ENCODE data around the gene CRB2.
A peak's percentile ranks its signal among the peaks of the same experiment; 100 is the strongest.

Gene CRB2

DNA sequence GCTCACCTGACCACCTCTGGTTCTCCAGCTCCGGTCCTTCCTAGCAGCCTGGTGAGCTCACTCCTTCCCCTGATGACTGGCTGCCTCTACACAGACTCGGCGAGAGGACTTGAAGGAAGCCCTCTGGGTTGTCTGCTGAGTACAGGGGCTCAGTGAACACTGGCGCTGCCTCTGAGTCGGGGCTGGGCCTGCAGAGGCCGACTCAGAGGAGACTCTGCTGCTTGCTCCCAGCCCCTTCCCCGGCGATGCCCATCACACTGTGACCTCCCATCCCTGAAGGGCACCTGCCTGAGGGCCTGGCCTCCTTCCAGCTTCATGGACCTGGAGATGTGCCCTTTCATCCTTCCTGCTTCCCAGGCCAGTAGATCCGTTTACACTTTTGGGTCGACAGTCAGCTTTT, 22.0 kb downstream of the CRB2 start:
- TF ChIP-seq OSR1 (CRISPR knock-in tag; IDR thresholded peaks at IDR 0.05) (no peak), BACH2 (CRISPR knock-in tag; IDR thresholded peaks at IDR 0.05; ENCODE audit: borderline replicate concordance) (no peak), ZNF8 (CRISPR knock-in tag; IDR thresholded peaks at IDR 0.05) (no peak), TCF4 (CRISPR knock-in tag; IDR thresholded peaks at IDR 0.05; ENCODE audit: borderline replicate concordance) (no peak), ARNTL (CRISPR knock-in tag; IDR thresholded peaks at IDR 0.05; ENCODE audit: borderline replicate concordance, low read depth) (no peak), ESRRG (CRISPR knock-in tag; IDR thresholded peaks at IDR 0.05) (no peak), ZC3H10 (CRISPR knock-in tag; IDR thresholded peaks at IDR 0.05) (no peak), SNAI2 (CRISPR knock-in tag; IDR thresholded peaks at IDR 0.05) (no peak), ZFP3 (CRISPR knock-in tag; IDR thresholded peaks at IDR 0.05) (no peak), ZFP30 (CRISPR knock-in tag; IDR thresholded peaks at IDR 0.05) (no peak), ISL1 (CRISPR knock-in tag; IDR thresholded peaks at IDR 0.05) (no peak), ZNF565 (CRISPR knock-in tag; conservative IDR thresholded peaks at IDR 0.05; ENCODE audit: low read depth) (no peak)
- TF ChIP-seq, protein P1, sequence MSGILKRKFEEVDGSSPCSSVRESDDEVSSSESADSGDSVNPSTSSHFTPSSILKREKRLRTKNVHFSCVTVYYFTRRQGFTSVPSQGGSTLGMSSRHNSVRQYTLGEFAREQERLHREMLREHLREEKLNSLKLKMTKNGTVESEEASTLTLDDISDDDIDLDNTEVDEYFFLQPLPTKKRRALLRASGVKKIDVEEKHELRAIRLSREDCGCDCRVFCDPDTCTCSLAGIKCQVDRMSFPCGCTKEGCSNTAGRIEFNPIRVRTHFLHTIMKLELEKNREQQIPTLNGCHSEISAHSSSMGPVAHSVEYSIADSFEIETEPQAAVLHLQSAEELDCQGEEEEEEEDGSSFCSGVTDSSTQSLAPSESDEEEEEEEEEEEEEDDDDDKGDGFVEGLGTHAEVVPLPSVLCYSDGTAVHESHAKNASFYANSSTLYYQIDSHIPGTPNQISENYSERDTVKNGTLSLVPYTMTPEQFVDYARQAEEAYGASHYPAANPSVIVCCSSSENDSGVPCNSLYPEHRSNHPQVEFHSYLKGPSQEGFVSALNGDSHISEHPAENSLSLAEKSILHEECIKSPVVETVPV (CRISPR knock-in tag; IDR thresholded peaks at IDR 0.05), result no peak
- TF ChIP-seq, protein P2, sequence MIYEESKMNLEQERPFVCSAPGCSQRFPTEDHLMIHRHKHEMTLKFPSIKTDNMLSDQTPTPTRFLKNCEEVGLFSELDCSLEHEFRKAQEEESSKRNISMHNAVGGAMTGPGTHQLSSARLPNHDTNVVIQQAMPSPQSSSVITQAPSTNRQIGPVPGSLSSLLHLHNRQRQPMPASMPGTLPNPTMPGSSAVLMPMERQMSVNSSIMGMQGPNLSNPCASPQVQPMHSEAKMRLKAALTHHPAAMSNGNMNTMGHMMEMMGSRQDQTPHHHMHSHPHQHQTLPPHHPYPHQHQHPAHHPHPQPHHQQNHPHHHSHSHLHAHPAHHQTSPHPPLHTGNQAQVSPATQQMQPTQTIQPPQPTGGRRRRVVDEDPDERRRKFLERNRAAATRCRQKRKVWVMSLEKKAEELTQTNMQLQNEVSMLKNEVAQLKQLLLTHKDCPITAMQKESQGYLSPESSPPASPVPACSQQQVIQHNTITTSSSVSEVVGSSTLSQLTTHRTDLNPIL (CRISPR knock-in tag; IDR thresholded peaks at IDR 0.05; ENCODE audit: low read depth), result no peak
- peak; percentile 16 for ATAC-seq

GRCh38 chr9:123378956-123379660, 23.1 kb downstream of the CRB2 start:
- no peak for ATAC-seq
- TF ChIP-seq ZNF8 (CRISPR knock-in tag; IDR thresholded peaks at IDR 0.05) (no peak), GLIS3 (CRISPR knock-in tag; IDR thresholded peaks at IDR 0.05) (no peak), SNAI2 (CRISPR knock-in tag; IDR thresholded peaks at IDR 0.05) (no peak), PPARA (CRISPR knock-in tag; IDR thresholded peaks at IDR 0.05; ENCODE audit: borderline replicate concordance) (no peak), ISL1 (CRISPR knock-in tag; IDR thresholded peaks at IDR 0.05) (no peak), ZNF70 (CRISPR knock-in tag; IDR thresholded peaks at IDR 0.05) (no peak), BACH2 (CRISPR knock-in tag; IDR thresholded peaks at IDR 0.05; ENCODE audit: borderline replicate concordance) (no peak), ESRRG (CRISPR knock-in tag; IDR thresholded peaks at IDR 0.05) (no peak), ZFP3 (CRISPR knock-in tag; IDR thresholded peaks at IDR 0.05) (no peak)
- TF ChIP-seq, protein P2 (CRISPR knock-in tag; IDR thresholded peaks at IDR 0.05; ENCODE audit: low read depth), result no peak
- TF ChIP-seq, protein P3, sequence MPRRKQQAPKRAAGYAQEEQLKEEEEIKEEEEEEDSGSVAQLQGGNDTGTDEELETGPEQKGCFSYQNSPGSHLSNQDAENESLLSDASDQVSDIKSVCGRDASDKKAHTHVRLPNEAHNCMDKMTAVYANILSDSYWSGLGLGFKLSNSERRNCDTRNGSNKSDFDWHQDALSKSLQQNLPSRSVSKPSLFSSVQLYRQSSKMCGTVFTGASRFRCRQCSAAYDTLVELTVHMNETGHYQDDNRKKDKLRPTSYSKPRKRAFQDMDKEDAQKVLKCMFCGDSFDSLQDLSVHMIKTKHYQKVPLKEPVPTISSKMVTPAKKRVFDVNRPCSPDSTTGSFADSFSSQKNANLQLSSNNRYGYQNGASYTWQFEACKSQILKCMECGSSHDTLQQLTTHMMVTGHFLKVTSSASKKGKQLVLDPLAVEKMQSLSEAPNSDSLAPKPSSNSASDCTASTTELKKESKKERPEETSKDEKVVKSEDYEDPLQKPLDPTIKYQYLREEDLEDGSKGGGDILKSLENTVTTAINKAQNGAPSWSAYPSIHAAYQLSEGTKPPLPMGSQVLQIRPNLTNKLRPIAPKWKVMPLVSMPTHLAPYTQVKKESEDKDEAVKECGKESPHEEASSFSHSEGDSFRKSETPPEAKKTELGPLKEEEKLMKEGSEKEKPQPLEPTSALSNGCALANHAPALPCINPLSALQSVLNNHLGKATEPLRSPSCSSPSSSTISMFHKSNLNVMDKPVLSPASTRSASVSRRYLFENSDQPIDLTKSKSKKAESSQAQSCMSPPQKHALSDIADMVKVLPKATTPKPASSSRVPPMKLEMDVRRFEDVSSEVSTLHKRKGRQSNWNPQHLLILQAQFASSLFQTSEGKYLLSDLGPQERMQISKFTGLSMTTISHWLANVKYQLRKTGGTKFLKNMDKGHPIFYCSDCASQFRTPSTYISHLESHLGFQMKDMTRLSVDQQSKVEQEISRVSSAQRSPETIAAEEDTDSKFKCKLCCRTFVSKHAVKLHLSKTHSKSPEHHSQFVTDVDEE (CRISPR knock-in tag; IDR thresholded peaks at IDR 0.05), result no peak
- TF ChIP-seq, protein P1 (CRISPR knock-in tag; IDR thresholded peaks at IDR 0.05), result no peak

DNA sequence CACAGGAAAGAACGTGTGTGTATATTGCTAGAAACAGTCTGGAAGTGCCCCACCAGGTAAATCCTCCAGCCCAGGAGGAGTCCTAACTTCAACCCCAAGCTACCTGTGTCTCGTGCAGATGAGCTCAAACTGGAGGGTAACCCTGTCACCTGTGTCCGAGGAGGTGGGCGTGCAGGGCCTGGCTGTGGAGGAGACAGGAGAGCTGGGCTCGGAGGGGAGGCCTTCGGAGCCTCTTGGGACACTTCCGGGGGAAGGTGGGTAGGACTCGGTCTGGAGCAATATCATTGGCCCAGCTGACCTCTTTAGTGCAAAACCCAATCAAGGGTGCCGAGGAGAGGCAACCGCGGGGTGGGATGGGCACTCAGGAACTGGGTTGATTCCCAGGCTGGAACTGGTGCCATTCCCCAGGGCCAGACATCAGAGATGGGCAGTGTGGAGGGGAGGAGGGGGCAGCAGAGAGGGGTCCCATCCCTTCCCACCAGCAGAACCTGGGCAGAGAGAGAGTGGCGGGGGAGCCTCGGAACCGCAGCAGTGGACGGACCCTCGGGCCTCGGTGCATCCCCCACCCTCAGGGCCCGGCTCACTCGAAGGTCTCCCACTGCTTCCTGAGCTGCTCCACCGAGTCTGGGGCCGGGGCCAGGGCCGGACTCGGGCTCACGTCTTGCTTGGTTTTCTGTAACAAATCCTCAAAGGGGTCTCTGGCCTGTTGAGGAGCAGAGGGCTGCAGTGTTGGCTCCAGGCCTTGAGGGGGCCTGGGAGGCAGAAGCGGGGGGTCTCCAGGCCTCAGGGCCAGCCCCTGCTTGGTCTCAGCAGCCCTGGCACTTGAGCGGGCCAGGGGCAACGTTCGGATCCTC, 25.1 kb downstream of the CRB2 start:
- no peak for ATAC-seq
- TF ChIP-seq, protein P3 (CRISPR knock-in tag; IDR thresholded peaks at IDR 0.05), result no peak
- TF ChIP-seq ZNF8 (CRISPR knock-in tag; IDR thresholded peaks at IDR 0.05) (no peak), PPARA (CRISPR knock-in tag; IDR thresholded peaks at IDR 0.05; ENCODE audit: borderline replicate concordance) (no peak), GLIS3 (CRISPR knock-in tag; IDR thresholded peaks at IDR 0.05) (no peak), ARNTL (CRISPR knock-in tag; IDR thresholded peaks at IDR 0.05; ENCODE audit: borderline replicate concordance, low read depth) (no peak)
- TF ChIP-seq, protein P1 (CRISPR knock-in tag; IDR thresholded peaks at IDR 0.05), result no peak
- TF ChIP-seq, protein P4, sequence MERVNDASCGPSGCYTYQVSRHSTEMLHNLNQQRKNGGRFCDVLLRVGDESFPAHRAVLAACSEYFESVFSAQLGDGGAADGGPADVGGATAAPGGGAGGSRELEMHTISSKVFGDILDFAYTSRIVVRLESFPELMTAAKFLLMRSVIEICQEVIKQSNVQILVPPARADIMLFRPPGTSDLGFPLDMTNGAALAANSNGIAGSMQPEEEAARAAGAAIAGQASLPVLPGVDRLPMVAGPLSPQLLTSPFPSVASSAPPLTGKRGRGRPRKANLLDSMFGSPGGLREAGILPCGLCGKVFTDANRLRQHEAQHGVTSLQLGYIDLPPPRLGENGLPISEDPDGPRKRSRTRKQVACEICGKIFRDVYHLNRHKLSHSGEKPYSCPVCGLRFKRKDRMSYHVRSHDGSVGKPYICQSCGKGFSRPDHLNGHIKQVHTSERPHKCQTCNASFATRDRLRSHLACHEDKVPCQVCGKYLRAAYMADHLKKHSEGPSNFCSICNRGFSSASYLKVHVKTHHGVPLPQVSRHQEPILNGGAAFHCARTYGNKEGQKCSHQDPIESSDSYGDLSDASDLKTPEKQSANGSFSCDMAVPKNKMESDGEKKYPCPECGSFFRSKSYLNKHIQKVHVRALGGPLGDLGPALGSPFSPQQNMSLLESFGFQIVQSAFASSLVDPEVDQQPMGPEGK (CRISPR knock-in tag; IDR thresholded peaks at IDR 0.05; ENCODE audit: borderline replicate concordance), result no peak
